ENCODE data around the gene FBXL16. TPM values are rescaled to one million over a fixed set of nuclear protein-coding genes. Genes with fewer than 3 reads are reported as not detected.

Gene FBXL16
- total RNA-seq, 4 donors from 2014 or later = 2.2 to 8.4 (median 3.7) TPM

- intact Hi-C loops (cut with DNase I) = loop anchor here (10.0 kb wide), 1 partner anchor 76 kb away; no protein-coding TSS in a partner anchor
- H3K9me3 ChIP-seq = no peaks in the 10 kb centered on the region
- TF ChIP-seq CTCF (IDR thresholded peaks at IDR 0.05) = peak in 5 of 6 experiments; percentile 37 to 64 (median 54)
- peak in 1 of 4 donors; percentile 20 for TF ChIP-seq POLR2A (IDR thresholded peaks at IDR 0.05)
Observed at GRCh38 chr16:660459-661183, 45.0 kb downstream of the FBXL16 start.

GRCh38 chr16:660132-660458 lies 45.5 kb downstream of the FBXL16 start:
- WGBS, 2 donors = 67% methylated on average over 4 of the region's 6 CpGs; no CpG with 5 or more reads in 1 of the 2 donors
- H3K4me3 ChIP-seq = peak overlapping the region in 2 of 4 donors; percentile 25 to 59
- H3K36me3 ChIP-seq = peaks cover 0 to 49% (median 5%) of the 10 kb centered on the region in 3 donors
- intact Hi-C loops (cut with DNase I) = loop anchor here (10.0 kb wide), 1 partner anchor 75 kb away; no protein-coding TSS in a partner anchor
- no peaks in the 10 kb centered on the region for H3K9me3 ChIP-seq
- no peak for DNase-seq
- H3K27me3 ChIP-seq = no peaks in the 10 kb centered on the region
- TF ChIP-seq CTCF (IDR thresholded peaks at IDR 0.05) (no peak), POLR2A (IDR thresholded peaks at IDR 0.05) (no peak)
- peak overlapping the region; percentile 49 to 88 (median 67) for H3K27ac ChIP-seq
- H3K4me1 ChIP-seq = peaks cover 10 to 18% (median 13%) of the 10 kb centered on the region in 3 donors

More at GRCh38 chr16:660459-661183, 45.0 kb downstream of the FBXL16 start:
- Histone ChIP-seq H3K27ac (peak overlapping the region; percentile 49 to 88 (median 67)), H3K4me3 (peak overlapping the region in 3 of 4 donors; percentile 25 to 59 (median 27)), H3K27me3 (no peaks in the 10 kb centered on the region), H3K36me3 (peaks cover 0 to 44% (median 5%) of the 10 kb centered on the region in 3 donors), H3K4me1 (peaks cover 10 to 18% (median 13%) of the 10 kb centered on the region in 3 donors)
- DNase-seq = no peak
- WGBS, 2 donors = 39% methylated on average over 6 of the region's 43 CpGs; no CpG with 5 or more reads in 1 of the 2 donors

DNA sequence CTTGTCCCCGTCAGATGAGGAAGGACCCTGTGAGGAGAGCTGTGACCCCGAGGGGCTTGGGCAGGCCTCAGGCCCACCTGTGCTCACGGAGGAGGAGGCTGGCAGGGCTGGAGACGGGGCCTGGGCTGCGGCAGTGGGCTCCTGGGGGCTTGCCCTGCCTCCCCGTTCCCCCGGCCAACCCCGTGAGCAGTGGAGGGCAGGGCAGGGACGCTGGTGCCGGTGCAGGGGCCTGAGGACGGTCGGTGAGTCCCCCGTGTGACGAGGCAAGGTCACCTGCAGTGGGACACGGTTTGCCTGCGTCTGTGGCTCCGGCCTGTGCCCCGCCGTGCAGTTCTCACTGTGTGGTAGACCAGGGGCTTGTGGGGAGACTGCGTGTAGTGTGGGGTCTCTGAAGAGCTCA lies 46.0 kb downstream of the FBXL16 start:
- Histone ChIP-seq H3K27ac (no peak overlapping the region), H3K4me1 (peaks cover 10 to 18% (median 13%) of the 10 kb centered on the region in 3 donors)
- intact Hi-C loops (cut with DNase I) = loop anchor here (10.0 kb wide), 1 partner anchor 75 kb away; no protein-coding TSS in a partner anchor

GRCh38 chr16:658679-659571 lies 46.7 kb downstream of the FBXL16 start:
- Histone ChIP-seq H3K27me3 (no peaks in the 10 kb centered on the region), H3K9me3 (no peaks in the 10 kb centered on the region), H3K4me1 (peaks cover 10 to 18% (median 13%) of the 10 kb centered on the region in 3 donors), H3K4me3 (no peak overlapping the region), H3K36me3 (peaks cover 0 to 57% (median 5%) of the 10 kb centered on the region in 3 donors), H3K27ac (no peak overlapping the region)
- TF ChIP-seq CTCF (IDR thresholded peaks at IDR 0.05) = no peak
- no peak for TF ChIP-seq POLR2A (IDR thresholded peaks at IDR 0.05)
- intact Hi-C loops (cut with DNase I) = no loop called here
- no peak for DNase-seq
- 77 to 99% methylated on average over 4 to 8 of the region's 35 CpGs for WGBS, 2 donors

More for the DNA sequence above, 46.0 kb downstream of the FBXL16 start:
- no peak for TF ChIP-seq CTCF (IDR thresholded peaks at IDR 0.05)
- TF ChIP-seq POLR2A (IDR thresholded peaks at IDR 0.05) = no peak
- no peaks in the 10 kb centered on the region for H3K27me3 ChIP-seq
- H3K9me3 ChIP-seq = no peaks in the 10 kb centered on the region
- DNase-seq = no peak
- 92% methylated on average over 13 of the region's 20 CpGs; no CpG with 5 or more reads in 1 of the 2 donors for WGBS, 2 donors
- peaks cover 0 to 54% (median 5%) of the 10 kb centered on the region in 3 donors for H3K36me3 ChIP-seq
- no peak overlapping the region for H3K4me3 ChIP-seq

Data from esophagus squamous epithelium (tissue), 5 donors.